Astrocyte (in vitro differentiated cells and primary cell): Measurements from ENCODE around the gene NUDT16L1.

Source experiments
- CTCF ChIP-seq: IDR thresholded peaks from 2 replicates; pipeline ENCODE4 v1.5.1; 2011; ENCODE audit warnings: low read depth, mild to moderate bottlenecking, inconsistent platforms, low read length, moderate library complexity; ENCODE audit not compliant: insufficient read depth
- EZH2 ChIP-seq: IDR thresholded peaks from 2 replicates; pipeline ENCODE4 v1.6.1; 2012; ENCODE audit warnings: mild to moderate bottlenecking, low read length, inconsistent platforms; ENCODE audit not compliant: insufficient read depth

- TF ChIP-seq CTCF (no peak), EZH2 (no peak)
Observed at GRCh38 chr16:4724661-4725270, 31.4 kb downstream of the NUDT16L1 start.
